Activated T-helper 1 cell treated with anti-CD3 and anti-CD28 coated beads, Interleukin-12 subunit alpha, Interleukin-12 subunit beta, Interleukin-2, Interleukin-4 antibody, amounts not matched to agents 30 ng/mL and 10 ng/mL and 1 ng/mL, durations not matched to agents 14 hours and 24 hours and 36 hours (primary cell): ENCODE data around the gene STAC2. TPM values are rescaled to one million over a fixed set of nuclear protein-coding genes. Genes with fewer than 3 reads are reported as not detected.
A peak's percentile ranks its signal among the peaks of the same experiment; 100 is the strongest.

Source experiments
- DNase-seq: peaks from one replicate; pipeline ENCODE4 v3.0.0; 2021; ENCODE audit warnings: low spot score
- H3K27ac Mint-ChIP-seq: one replicate; pipeline ENCODE4 v1.8.0; 2021; ENCODE audit warnings: mild to moderate bottlenecking, mixed read lengths
- H3K27me3 Mint-ChIP-seq: one replicate; pipeline ENCODE4 v1.8.0; 2022; ENCODE audit warnings: mild to moderate bottlenecking, moderate library complexity, mixed read lengths; ENCODE audit not compliant: insufficient read depth
- H3K36me3 Mint-ChIP-seq: one replicate; pipeline ENCODE4 v1.8.0; 2021; ENCODE audit warnings: low read depth, mixed read lengths
- H3K4me1 Mint-ChIP-seq: one replicate; pipeline ENCODE4 v1.8.0; 2021; ENCODE audit warnings: low read depth, mixed read lengths
- H3K4me3 Mint-ChIP-seq: one replicate; pipeline ENCODE4 v1.8.0; 2021; ENCODE audit warnings: mild to moderate bottlenecking, moderate library complexity, mixed read lengths
- H3K9me3 Mint-ChIP-seq: one replicate; pipeline ENCODE4 v1.8.0; 2021; ENCODE audit warnings: mixed read lengths
- intact Hi-C: fragments of 100-400 bp; cut with micrococcal nuclease; formaldehyde crosslinking; loops from one replicate; pipeline ENCODE4 v1.15.1; 2024
- total RNA-seq: library from RNA; stranded (reverse); gene quantifications from 2 replicates; pipeline ENCODE4 v1.2.3, GENCODE V29; 2022

STAC2 gene
- total RNA-seq, 1 donor from 2014 or later: 0.08 TPM

DNA sequence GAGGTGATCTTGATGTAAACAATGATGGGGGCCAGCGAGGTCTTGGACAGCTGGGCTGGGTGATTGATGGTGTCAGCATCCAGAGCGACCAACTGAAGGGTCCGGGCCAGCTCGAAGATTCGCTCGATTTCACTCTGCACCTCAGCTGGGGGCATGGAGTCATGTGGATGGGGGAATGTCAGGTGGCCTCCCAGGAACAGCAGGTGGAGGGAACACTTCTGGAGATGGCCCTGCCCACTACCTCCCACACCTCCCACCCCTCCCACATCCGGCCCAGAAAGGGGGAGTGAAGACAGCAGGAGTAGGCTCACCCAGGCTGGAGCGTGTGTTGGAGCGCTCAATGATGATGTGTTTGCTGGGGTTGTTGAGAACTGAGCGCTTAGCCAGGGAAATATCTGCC lies 42.0 kb downstream of the STAC2 start:
- no peak for DNase-seq
- H3K27me3 Mint-ChIP-seq: no peaks in the 10 kb centered on the region
- intact Hi-C loops: no loop called here
- H3K9me3 Mint-ChIP-seq: no peaks in the 10 kb centered on the region
- H3K4me3 Mint-ChIP-seq: no peak overlapping the region
- H3K36me3 Mint-ChIP-seq: peaks cover 16% of the 10 kb centered on the region
- H3K4me1 Mint-ChIP-seq: no peaks in the 10 kb centered on the region
- peak overlapping the region; percentile 26 for H3K27ac Mint-ChIP-seq

- intact Hi-C loops: no loop called here
- DNase-seq: no peak
- Mint-ChIP-seq H3K36me3 (peaks cover 17% of the 10 kb centered on the region), H3K27me3 (no peaks in the 10 kb centered on the region), H3K9me3 (no peaks in the 10 kb centered on the region), H3K4me1 (no peaks in the 10 kb centered on the region), H3K27ac (no peak overlapping the region), H3K4me3 (no peak overlapping the region)
Measured at GRCh38 chr17:39183045-39183444, 42.7 kb downstream of the STAC2 start.

GRCh38 chr17:39181303-39181702 lies 44.4 kb downstream of the STAC2 start:
- Mint-ChIP-seq H3K36me3 (peaks cover 21% of the 10 kb centered on the region), H3K9me3 (no peaks in the 10 kb centered on the region), H3K27ac (no peak overlapping the region), H3K4me1 (no peaks in the 10 kb centered on the region), H3K27me3 (no peaks in the 10 kb centered on the region), H3K4me3 (no peak overlapping the region)
- DNase-seq: no peak
- intact Hi-C loops: no loop called here

GRCh38 chr17:39178536-39178935 lies 47.2 kb downstream of the STAC2 start:
- H3K27me3 Mint-ChIP-seq: no peaks in the 10 kb centered on the region
- H3K9me3 Mint-ChIP-seq: no peaks in the 10 kb centered on the region
- intact Hi-C loops: no loop called here
- H3K4me3 Mint-ChIP-seq: no peak overlapping the region
- peaks cover 19% of the 10 kb centered on the region for H3K36me3 Mint-ChIP-seq
- DNase-seq: no peak
- H3K4me1 Mint-ChIP-seq: no peaks in the 10 kb centered on the region
- no peak overlapping the region for H3K27ac Mint-ChIP-seq

- Mint-ChIP-seq H3K4me1 (peaks cover 2% of the 10 kb centered on the region), H3K4me3 (no peak overlapping the region), H3K9me3 (no peaks in the 10 kb centered on the region), H3K27ac (no peak overlapping the region), H3K36me3 (peaks cover 9% of the 10 kb centered on the region), H3K27me3 (no peaks in the 10 kb centered on the region)
- DNase-seq: no peak
- intact Hi-C loops: no loop called here
Measured at GRCh38 chr17:39177256-39177655, 48.5 kb downstream of the STAC2 start.

- peaks cover under 1% of the 10 kb centered on the region for H3K27me3 Mint-ChIP-seq
- H3K4me1 Mint-ChIP-seq: peaks cover 7% of the 10 kb centered on the region
- H3K9me3 Mint-ChIP-seq: no peaks in the 10 kb centered on the region
- peaks cover 9% of the 10 kb centered on the region for H3K36me3 Mint-ChIP-seq
- no peak for DNase-seq
- H3K27ac Mint-ChIP-seq: no peak overlapping the region
- no peak overlapping the region for H3K4me3 Mint-ChIP-seq
- intact Hi-C loops: loop anchor here (1.0 kb wide), 3 partner anchors 10 to 192 kb away; no protein-coding TSS in a partner anchor
Measured at GRCh38 chr17:39175695-39176093, 50.1 kb downstream of the STAC2 start.

- intact Hi-C loops: loop anchor here (1.0 kb wide), 3 partner anchors 10 to 192 kb away; no protein-coding TSS in a partner anchor
- Mint-ChIP-seq H3K27ac (no peak overlapping the region), H3K4me3 (no peak overlapping the region), H3K36me3 (peaks cover 9% of the 10 kb centered on the region), H3K9me3 (no peaks in the 10 kb centered on the region), H3K4me1 (peaks cover 7% of the 10 kb centered on the region), H3K27me3 (peaks cover 5% of the 10 kb centered on the region)
- peak; percentile 58 for DNase-seq
Measured at GRCh38 chr17:39174920-39175694, 50.6 kb downstream of the STAC2 start.

DNA sequence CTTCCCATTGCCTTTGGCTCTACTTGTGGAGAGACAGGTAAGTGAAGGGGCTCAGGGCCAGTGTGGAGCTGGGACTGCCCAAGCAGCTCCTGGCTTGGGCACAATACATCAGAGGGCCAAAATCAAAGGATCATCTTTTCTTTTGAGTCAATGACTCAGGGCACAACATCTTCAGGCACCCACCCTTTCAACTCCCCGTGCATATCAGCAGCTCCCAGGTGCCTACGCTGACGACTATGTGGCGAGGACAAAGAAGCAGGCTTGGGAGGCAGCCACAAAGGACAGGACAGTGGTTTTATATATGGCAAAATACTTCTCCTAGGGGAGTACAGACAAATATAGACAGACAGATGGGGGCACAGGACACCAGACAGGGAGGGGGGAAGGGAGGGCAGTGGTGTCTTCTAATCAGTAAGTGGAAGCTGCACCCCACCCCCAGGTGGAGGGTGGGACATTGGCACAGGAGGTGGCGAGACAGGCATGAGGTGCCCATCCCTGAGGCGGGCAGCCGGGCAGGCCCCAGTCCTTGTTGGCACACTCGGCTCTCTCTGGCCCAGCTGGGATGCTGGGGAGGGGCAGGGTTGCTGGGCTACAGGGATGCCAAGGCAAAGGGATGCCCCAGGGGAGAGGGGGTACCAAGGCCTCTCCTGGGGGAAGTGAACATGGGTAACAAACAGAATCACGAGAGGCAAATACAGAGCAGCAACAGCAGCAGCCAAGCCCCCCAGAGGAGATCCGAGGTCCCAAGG lies 52.0 kb downstream of the STAC2 start:
- Mint-ChIP-seq H3K27ac (no peak overlapping the region), H3K4me3 (no peak overlapping the region), H3K4me1 (peaks cover 7% of the 10 kb centered on the region), H3K9me3 (no peaks in the 10 kb centered on the region), H3K36me3 (peaks cover 9% of the 10 kb centered on the region), H3K27me3 (peaks cover 5% of the 10 kb centered on the region)
- intact Hi-C loops: no loop called here
- no peak for DNase-seq

GRCh38 chr17:39173080-39173479 lies 52.7 kb downstream of the STAC2 start:
- no peak overlapping the region for H3K27ac Mint-ChIP-seq
- peaks cover 8% of the 10 kb centered on the region for H3K36me3 Mint-ChIP-seq
- H3K27me3 Mint-ChIP-seq: peaks cover 5% of the 10 kb centered on the region
- H3K4me3 Mint-ChIP-seq: no peak overlapping the region
- H3K9me3 Mint-ChIP-seq: no peaks in the 10 kb centered on the region
- H3K4me1 Mint-ChIP-seq: peaks cover 7% of the 10 kb centered on the region
- DNase-seq: no peak
- intact Hi-C loops: no loop called here

- Mint-ChIP-seq H3K36me3 (peaks cover 8% of the 10 kb centered on the region), H3K9me3 (no peaks in the 10 kb centered on the region), H3K27ac (no peak overlapping the region), H3K4me3 (no peak overlapping the region), H3K27me3 (peaks cover 11% of the 10 kb centered on the region), H3K4me1 (peaks cover 17% of the 10 kb centered on the region)
- no peak for DNase-seq
- intact Hi-C loops: no loop called here
Measured at GRCh38 chr17:39171933-39172332, 53.8 kb downstream of the STAC2 start.

GRCh38 chr17:39170558-39170957 lies 55.2 kb downstream of the STAC2 start:
- Mint-ChIP-seq H3K9me3 (no peaks in the 10 kb centered on the region), H3K4me1 (peaks cover 28% of the 10 kb centered on the region), H3K36me3 (no peaks in the 10 kb centered on the region), H3K27me3 (peaks cover 22% of the 10 kb centered on the region), H3K27ac (no peak overlapping the region), H3K4me3 (no peak overlapping the region)
- intact Hi-C loops: no loop called here
- no peak for DNase-seq

DNA sequence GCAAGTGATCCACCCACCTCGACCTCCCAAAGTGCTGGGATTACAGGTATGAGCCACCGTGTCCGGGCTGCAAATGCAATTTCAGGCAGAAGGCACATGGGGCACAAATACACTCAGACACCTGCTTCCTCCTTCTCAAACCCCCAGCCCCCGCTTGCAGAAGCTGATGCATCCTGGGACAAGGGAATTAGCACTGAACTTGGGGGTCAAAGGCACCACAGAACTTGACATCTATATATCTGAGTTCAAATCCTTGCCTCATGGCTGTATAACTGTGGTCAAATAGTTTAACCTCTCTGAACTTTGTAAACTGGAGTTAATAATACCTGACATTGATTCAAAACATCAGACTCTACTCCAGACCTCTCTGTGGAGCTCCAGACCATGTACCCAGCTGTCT lies 55.6 kb downstream of the STAC2 start:
- H3K4me1 Mint-ChIP-seq: peaks cover 29% of the 10 kb centered on the region
- no peaks in the 10 kb centered on the region for H3K36me3 Mint-ChIP-seq

DNA sequence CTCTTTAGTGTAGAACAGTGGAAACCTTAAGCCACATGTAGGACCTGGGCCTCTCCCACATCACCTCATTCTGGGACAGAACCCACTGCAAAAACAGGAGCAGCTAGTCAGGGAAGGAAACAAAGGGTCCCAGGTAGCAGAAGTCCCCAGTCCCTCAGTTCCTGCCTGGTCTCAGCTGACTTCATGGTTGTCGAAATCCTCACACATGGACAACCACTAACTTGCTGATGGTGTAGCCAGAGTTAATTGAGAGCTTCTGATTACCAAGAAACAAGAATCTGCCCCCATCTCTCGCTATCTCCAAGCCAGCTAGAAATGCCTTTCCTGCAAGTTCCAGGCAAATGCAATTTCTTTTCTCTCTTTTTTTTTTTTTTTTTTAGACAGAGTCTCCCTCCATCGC lies 56.2 kb downstream of the STAC2 start:
- DNase-seq: no peak
- no peak overlapping the region for H3K27ac Mint-ChIP-seq
- peaks cover 35% of the 10 kb centered on the region for H3K4me1 Mint-ChIP-seq
- no peak overlapping the region for H3K4me3 Mint-ChIP-seq
- H3K27me3 Mint-ChIP-seq: peaks cover 30% of the 10 kb centered on the region
- no peaks in the 10 kb centered on the region for H3K36me3 Mint-ChIP-seq
- intact Hi-C loops: no loop called here
- H3K9me3 Mint-ChIP-seq: no peaks in the 10 kb centered on the region

More for the DNA sequence above, 55.6 kb downstream of the STAC2 start:
- Mint-ChIP-seq H3K27ac (no peak overlapping the region), H3K27me3 (peaks cover 24% of the 10 kb centered on the region), H3K9me3 (no peaks in the 10 kb centered on the region), H3K4me3 (no peak overlapping the region)
- DNase-seq: no peak
- intact Hi-C loops: no loop called here
